ENCODE measurements around the gene HMGCS1. TPM values are rescaled to one million over a fixed set of nuclear protein-coding genes. Genes with fewer than 3 reads are reported as not detected.
"Not testable (repeated sequence)": the region's sequence is repeated elsewhere in the genome, so short reads cannot be mapped to it uniquely, and the experiment has no call there.

Gene HMGCS1
- total RNA-seq, 4 donors from 2014 or later, result 18.9 to 33.2 (median 20.1) TPM

- Histone ChIP-seq H3K27ac (no peak overlapping the region), H3K4me3 (no peak overlapping the region), H3K36me3 (no peaks in the 10 kb centered on the region), H3K9me3 (peaks cover 0 to 16% (median 0%) of the 10 kb centered on the region in 4 donors), H3K4me1 (no peaks in the 10 kb centered on the region), H3K27me3 (no peaks in the 10 kb centered on the region)
- TF ChIP-seq CTCF (IDR thresholded peaks at IDR 0.05), result no peak
- TF ChIP-seq POLR2A (IDR thresholded peaks at IDR 0.05), result no peak
- no peak for TF ChIP-seq EP300 (IDR thresholded peaks at IDR 0.05)
- DNase-seq (ENCODE audit: low spot score in 2 of 2), result no peak
- WGBS, 2 donors, result 89 to 97% methylated on average over 1 of the region's 1 CpG
Measured at GRCh38 chr5:43268188-43268820, 44.9 kb downstream of the HMGCS1 start.

- not testable (repeated sequence) for H3K4me3 ChIP-seq; H3K4me1 ChIP-seq; H3K27ac ChIP-seq; H3K9me3 ChIP-seq; H3K36me3 ChIP-seq; H3K27me3 ChIP-seq; DNase-seq (ENCODE audit: low spot score in 2 of 2)
- 86 to 100% methylated on average over 2 of the region's 2 CpGs for WGBS, 2 donors
Measured at GRCh38 chr5:43262269-43262668, 50.9 kb downstream of the HMGCS1 start.

- WGBS, 2 donors, result 67 to 72% methylated on average over 1 of the region's 1 CpG
- no peaks in the 10 kb centered on the region for H3K27me3 ChIP-seq
- TF ChIP-seq CTCF (IDR thresholded peaks at IDR 0.05), result no peak
- no peak for TF ChIP-seq EP300 (IDR thresholded peaks at IDR 0.05)
- TF ChIP-seq POLR2A (IDR thresholded peaks at IDR 0.05), result no peak
- DNase-seq (ENCODE audit: low spot score in 2 of 2), result no peak
- H3K4me3 ChIP-seq, result no peak overlapping the region
- no peak overlapping the region for H3K27ac ChIP-seq
- peaks cover 0 to 2% (median 0%) of the 10 kb centered on the region in 4 donors for H3K9me3 ChIP-seq
- no peaks in the 10 kb centered on the region for H3K36me3 ChIP-seq
- H3K4me1 ChIP-seq, result no peaks in the 10 kb centered on the region
Measured at GRCh38 chr5:43258116-43258515, 55.1 kb downstream of the HMGCS1 start.

DNA sequence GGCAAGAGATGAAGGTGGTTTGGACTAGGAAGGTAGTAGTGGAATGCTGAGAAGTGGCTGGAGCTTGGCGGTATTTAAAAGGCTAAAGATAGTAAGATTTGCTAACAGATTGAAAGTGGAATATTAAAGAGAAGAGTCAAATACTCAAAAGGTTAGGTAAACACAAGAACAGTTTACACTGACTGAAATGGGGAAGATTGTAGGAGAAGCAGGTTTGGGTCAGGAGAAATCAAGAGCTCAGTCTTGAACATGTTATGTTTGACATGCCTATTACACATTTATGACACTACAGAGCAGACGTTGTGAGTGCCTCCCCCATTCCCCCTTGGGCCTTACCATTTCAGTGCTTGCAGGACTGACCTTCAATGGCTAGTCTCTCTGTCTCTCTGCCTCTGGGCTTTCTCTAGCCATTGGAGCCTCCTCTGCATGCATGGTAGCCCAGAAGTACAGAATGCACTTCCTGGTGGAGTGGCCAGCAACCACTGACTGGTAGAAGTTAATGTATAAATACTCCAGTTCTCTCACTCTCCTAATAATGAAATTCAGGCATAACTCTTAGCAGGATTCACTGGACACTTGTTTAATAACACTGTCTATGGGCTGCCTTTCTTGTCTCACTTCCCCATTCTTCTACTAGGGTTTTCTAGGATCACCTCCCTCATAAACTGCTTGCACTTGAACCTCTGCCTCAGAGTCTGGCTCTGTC, 56.8 kb downstream of the HMGCS1 start:
- Histone ChIP-seq H3K4me3 (no peak overlapping the region), H3K4me1 (no peaks in the 10 kb centered on the region), H3K27ac (no peak overlapping the region), H3K9me3 (no peaks in the 10 kb centered on the region), H3K27me3 (no peaks in the 10 kb centered on the region), H3K36me3 (no peaks in the 10 kb centered on the region)
- TF ChIP-seq CTCF (IDR thresholded peaks at IDR 0.05) (no peak), POLR2A (IDR thresholded peaks at IDR 0.05) (no peak), EP300 (IDR thresholded peaks at IDR 0.05) (no peak)
- DNase-seq (ENCODE audit: low spot score in 2 of 2), result no peak
- WGBS, 2 donors, result 47 to 58% methylated on average over 2 of the region's 2 CpGs

DNA sequence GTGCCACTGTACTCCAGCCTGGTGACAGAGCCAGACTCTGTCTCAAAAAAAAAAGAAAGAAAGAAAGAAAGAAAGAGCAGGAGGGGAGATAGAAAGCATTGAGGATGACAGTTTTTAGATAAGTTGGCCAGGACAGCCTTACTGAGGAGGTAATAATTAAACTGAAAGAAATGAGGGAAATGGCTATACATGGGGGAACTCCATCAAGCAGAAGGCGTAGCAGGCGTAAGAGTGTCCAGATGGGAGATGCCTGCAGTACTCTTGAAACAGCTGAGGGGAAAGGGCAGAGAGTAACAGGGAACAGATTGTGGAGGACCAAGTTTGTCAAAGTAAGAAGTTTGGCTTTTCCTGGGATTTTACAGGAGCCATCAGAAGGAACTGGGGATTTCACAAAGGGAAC, 57.5 kb downstream of the HMGCS1 start:
- Histone ChIP-seq H3K27me3 (no peaks in the 10 kb centered on the region), H3K27ac (no peak overlapping the region), H3K36me3 (no peaks in the 10 kb centered on the region), H3K4me1 (no peaks in the 10 kb centered on the region), H3K9me3 (no peaks in the 10 kb centered on the region), H3K4me3 (no peak overlapping the region)
- TF ChIP-seq POLR2A (IDR thresholded peaks at IDR 0.05) (no peak), EP300 (IDR thresholded peaks at IDR 0.05) (no peak), CTCF (IDR thresholded peaks at IDR 0.05) (no peak)
- no peak for DNase-seq (ENCODE audit: low spot score in 2 of 2)
- 73 to 76% methylated on average over 2 of the region's 2 CpGs for WGBS, 2 donors

Measured in tibial nerve (tissue), 4 donors.